ENCODE results near the gene CHMP1A.
"Not testable (repeated sequence)": the region's sequence is repeated elsewhere in the genome, so short reads cannot be mapped to it uniquely, and the experiment has no call there.

The CHMP1A gene

GRCh38 chr16:89634463-89635385 lies 22.8 kb downstream of the CHMP1A start:
- not testable (repeated sequence) for ATAC-seq (ENCODE audit: low read depth); H3K36me3 Mint-ChIP-seq; H3K4me1 Mint-ChIP-seq; H3K4me3 Mint-ChIP-seq; H3K9me3 Mint-ChIP-seq; DNase-seq (ENCODE audit: low spot score in 2 of 2); H3K27ac Mint-ChIP-seq
- H3K27me3 Mint-ChIP-seq, result peaks cover 12% of the 10 kb centered on the region

GRCh38 chr16:89633064-89633631 lies 24.4 kb downstream of the CHMP1A start:
- Mint-ChIP-seq H3K36me3 (no peaks in the 10 kb centered on the region), H3K27ac (no peak overlapping the region), H3K9me3 (no peaks in the 10 kb centered on the region), H3K27me3 (peaks cover 13% of the 10 kb centered on the region), H3K4me1 (no peaks in the 10 kb centered on the region), H3K4me3 (no peak overlapping the region)
- DNase-seq (ENCODE audit: low spot score in 2 of 2) (no peak), ATAC-seq (ENCODE audit: low read depth) (no peak)

GRCh38 chr16:89629827-89630610 lies 27.5 kb downstream of the CHMP1A start:
- Mint-ChIP-seq H3K27me3 (peaks cover 14% of the 10 kb centered on the region), H3K36me3 (no peaks in the 10 kb centered on the region), H3K4me3 (no peak overlapping the region), H3K9me3 (no peaks in the 10 kb centered on the region), H3K4me1 (no peaks in the 10 kb centered on the region), H3K27ac (no peak overlapping the region)
- ATAC-seq (ENCODE audit: low read depth), result no peak
- no peak for DNase-seq (ENCODE audit: low spot score in 2 of 2)

GRCh38 chr16:89624777-89625761 lies 32.4 kb downstream of the CHMP1A start:
- no peak overlapping the region for H3K4me3 Mint-ChIP-seq
- no peaks in the 10 kb centered on the region for H3K36me3 Mint-ChIP-seq
- H3K27me3 Mint-ChIP-seq, result peaks cover 31% of the 10 kb centered on the region
- no peaks in the 10 kb centered on the region for H3K9me3 Mint-ChIP-seq
- H3K4me1 Mint-ChIP-seq, result peaks cover 3% of the 10 kb centered on the region
- ATAC-seq (ENCODE audit: low read depth) (no peak), DNase-seq (ENCODE audit: low spot score in 2 of 2) (no peak)
- H3K27ac Mint-ChIP-seq, result no peak overlapping the region

GRCh38 chr16:89623511-89624261 lies 33.8 kb downstream of the CHMP1A start:
- no peak for ATAC-seq (ENCODE audit: low read depth)
- peaks cover 26% of the 10 kb centered on the region for H3K27me3 Mint-ChIP-seq
- no peak overlapping the region for H3K4me3 Mint-ChIP-seq
- no peaks in the 10 kb centered on the region for H3K9me3 Mint-ChIP-seq
- peaks cover 3% of the 10 kb centered on the region for H3K4me1 Mint-ChIP-seq
- H3K27ac Mint-ChIP-seq, result no peak overlapping the region
- no peak for DNase-seq (ENCODE audit: low spot score in 2 of 2)
- no peaks in the 10 kb centered on the region for H3K36me3 Mint-ChIP-seq

GRCh38 chr16:89621698-89622409 lies 35.7 kb downstream of the CHMP1A start:
- Mint-ChIP-seq H3K4me3 (no peak overlapping the region), H3K9me3 (peaks cover under 1% of the 10 kb centered on the region), H3K27ac (no peak overlapping the region), H3K27me3 (peaks cover 26% of the 10 kb centered on the region), H3K4me1 (peaks cover 3% of the 10 kb centered on the region), H3K36me3 (no peaks in the 10 kb centered on the region)
- DNase-seq (ENCODE audit: low spot score in 2 of 2), result no peak
- ATAC-seq (ENCODE audit: low read depth), result no peak

GRCh38 chr16:89621136-89621697 lies 36.3 kb downstream of the CHMP1A start:
- no peak for DNase-seq (ENCODE audit: low spot score in 2 of 2)
- no peak overlapping the region for H3K4me3 Mint-ChIP-seq
- H3K9me3 Mint-ChIP-seq, result peaks cover 5% of the 10 kb centered on the region
- H3K36me3 Mint-ChIP-seq, result no peaks in the 10 kb centered on the region
- peaks cover 7% of the 10 kb centered on the region for H3K4me1 Mint-ChIP-seq
- no peak for ATAC-seq (ENCODE audit: low read depth)
- no peak overlapping the region for H3K27ac Mint-ChIP-seq
- peaks cover 26% of the 10 kb centered on the region for H3K27me3 Mint-ChIP-seq

- peaks cover 26% of the 10 kb centered on the region for H3K27me3 Mint-ChIP-seq
- no peak overlapping the region for H3K27ac Mint-ChIP-seq
- peaks cover 7% of the 10 kb centered on the region for H3K4me1 Mint-ChIP-seq
- ATAC-seq (ENCODE audit: low read depth), result no peak
- no peaks in the 10 kb centered on the region for H3K36me3 Mint-ChIP-seq
- peaks cover 5% of the 10 kb centered on the region for H3K9me3 Mint-ChIP-seq
- H3K4me3 Mint-ChIP-seq, result no peak overlapping the region
- no peak for DNase-seq (ENCODE audit: low spot score in 2 of 2)
Observed at GRCh38 chr16:89620406-89620841, 37.1 kb downstream of the CHMP1A start.

- Mint-ChIP-seq H3K4me3 (no peak overlapping the region), H3K36me3 (no peaks in the 10 kb centered on the region), H3K27ac (no peak overlapping the region), H3K4me1 (peaks cover 7% of the 10 kb centered on the region), H3K27me3 (peaks cover 24% of the 10 kb centered on the region), H3K9me3 (peaks cover 5% of the 10 kb centered on the region)
- no peak for ATAC-seq (ENCODE audit: low read depth)
- DNase-seq (ENCODE audit: low spot score in 2 of 2), result no peak
Observed at GRCh38 chr16:89619840-89620239, 37.7 kb downstream of the CHMP1A start.

- no peak for ATAC-seq (ENCODE audit: low read depth)
- H3K4me3 Mint-ChIP-seq, result no peak overlapping the region
- no peak overlapping the region for H3K27ac Mint-ChIP-seq
- no peaks in the 10 kb centered on the region for H3K36me3 Mint-ChIP-seq
- H3K4me1 Mint-ChIP-seq, result peaks cover 7% of the 10 kb centered on the region
- DNase-seq (ENCODE audit: low spot score in 2 of 2), result no peak
- peaks cover 5% of the 10 kb centered on the region for H3K9me3 Mint-ChIP-seq
- H3K27me3 Mint-ChIP-seq, result peaks cover 16% of the 10 kb centered on the region
Observed at GRCh38 chr16:89618109-89618998, 39.2 kb downstream of the CHMP1A start.

GRCh38 chr16:89617036-89617435 lies 40.5 kb downstream of the CHMP1A start:
- no peaks in the 10 kb centered on the region for H3K36me3 Mint-ChIP-seq

More at GRCh38 chr16:89617036-89617435, 40.5 kb downstream of the CHMP1A start:
- Mint-ChIP-seq H3K27me3 (peaks cover 19% of the 10 kb centered on the region), H3K4me1 (peaks cover 7% of the 10 kb centered on the region), H3K4me3 (no peak overlapping the region), H3K27ac (peak overlapping the region; percentile 90), H3K9me3 (peaks cover 5% of the 10 kb centered on the region)
- DNase-seq (ENCODE audit: low spot score in 2 of 2) (no peak), ATAC-seq (ENCODE audit: low read depth) (no peak)
